ENCODE measurements around the gene CD48. TPM values are rescaled to one million over a fixed set of nuclear protein-coding genes. Genes with fewer than 3 reads are reported as not detected.

Gene CD48
- total RNA-seq, 1 donor from 2014 or later, result 21.5 TPM

DNA sequence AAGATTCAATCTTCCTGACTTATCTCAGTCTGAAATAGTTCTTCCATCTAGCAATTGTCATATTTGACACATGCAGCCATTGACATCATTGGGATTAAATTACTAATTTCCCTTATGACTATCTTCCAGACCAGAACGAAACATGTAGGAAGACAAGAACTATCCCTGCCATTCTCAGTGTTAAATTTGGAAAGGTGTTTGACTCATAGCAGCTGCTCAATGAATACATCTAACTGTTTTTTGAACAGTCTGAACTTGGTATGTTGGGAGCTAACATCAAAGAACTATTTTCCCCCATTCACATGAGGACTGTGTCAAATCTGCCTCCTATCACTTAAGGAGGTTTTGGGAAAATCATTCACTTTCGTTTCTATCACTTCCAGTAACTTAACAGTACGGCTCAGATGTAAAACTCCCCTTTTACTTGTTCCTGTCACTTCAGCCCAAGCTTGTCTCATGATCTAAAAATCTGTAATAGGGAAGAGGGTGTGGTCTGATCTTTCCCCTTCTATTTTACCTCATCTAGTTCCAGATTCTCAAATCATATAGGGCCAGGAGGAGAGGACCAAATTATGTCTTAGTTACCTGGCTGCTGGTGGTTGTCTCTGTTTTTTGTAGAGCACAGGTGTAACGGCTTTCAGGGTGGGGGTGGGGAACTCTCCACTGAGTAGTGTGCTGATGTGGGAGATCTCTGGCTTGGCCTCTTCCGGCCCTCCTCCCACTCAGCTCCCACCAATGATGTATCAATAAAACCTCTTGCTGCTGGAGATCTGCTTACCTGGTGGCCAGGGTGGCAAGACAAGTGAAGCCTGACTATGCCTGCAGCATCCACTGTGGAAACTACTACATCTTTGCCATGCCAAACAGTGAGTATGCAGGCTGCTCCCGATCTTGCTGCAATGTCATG is 38.6 kb downstream of the CD48 start:
- ATAC-seq (peak; percentile 59), DNase-seq (no peak)
- TF ChIP-seq, protein P1, sequence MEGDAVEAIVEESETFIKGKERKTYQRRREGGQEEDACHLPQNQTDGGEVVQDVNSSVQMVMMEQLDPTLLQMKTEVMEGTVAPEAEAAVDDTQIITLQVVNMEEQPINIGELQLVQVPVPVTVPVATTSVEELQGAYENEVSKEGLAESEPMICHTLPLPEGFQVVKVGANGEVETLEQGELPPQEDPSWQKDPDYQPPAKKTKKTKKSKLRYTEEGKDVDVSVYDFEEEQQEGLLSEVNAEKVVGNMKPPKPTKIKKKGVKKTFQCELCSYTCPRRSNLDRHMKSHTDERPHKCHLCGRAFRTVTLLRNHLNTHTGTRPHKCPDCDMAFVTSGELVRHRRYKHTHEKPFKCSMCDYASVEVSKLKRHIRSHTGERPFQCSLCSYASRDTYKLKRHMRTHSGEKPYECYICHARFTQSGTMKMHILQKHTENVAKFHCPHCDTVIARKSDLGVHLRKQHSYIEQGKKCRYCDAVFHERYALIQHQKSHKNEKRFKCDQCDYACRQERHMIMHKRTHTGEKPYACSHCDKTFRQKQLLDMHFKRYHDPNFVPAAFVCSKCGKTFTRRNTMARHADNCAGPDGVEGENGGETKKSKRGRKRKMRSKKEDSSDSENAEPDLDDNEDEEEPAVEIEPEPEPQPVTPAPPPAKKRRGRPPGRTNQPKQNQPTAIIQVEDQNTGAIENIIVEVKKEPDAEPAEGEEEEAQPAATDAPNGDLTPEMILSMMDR (IDR thresholded peaks at IDR 0.05), result no peak
- no peak overlapping the region for H3K4me3 ChIP-seq
- peaks cover 3% of the 10 kb centered on the region for H3K4me1 ChIP-seq
- H3K27me3 ChIP-seq, result no peaks in the 10 kb centered on the region
- H3K9me3 ChIP-seq, result no peaks in the 10 kb centered on the region
- no peak overlapping the region for H3K27ac ChIP-seq
- intact Hi-C loops (cut with DNase I), result no loop called here
- H3K36me3 ChIP-seq, result no peaks in the 10 kb centered on the region

DNA sequence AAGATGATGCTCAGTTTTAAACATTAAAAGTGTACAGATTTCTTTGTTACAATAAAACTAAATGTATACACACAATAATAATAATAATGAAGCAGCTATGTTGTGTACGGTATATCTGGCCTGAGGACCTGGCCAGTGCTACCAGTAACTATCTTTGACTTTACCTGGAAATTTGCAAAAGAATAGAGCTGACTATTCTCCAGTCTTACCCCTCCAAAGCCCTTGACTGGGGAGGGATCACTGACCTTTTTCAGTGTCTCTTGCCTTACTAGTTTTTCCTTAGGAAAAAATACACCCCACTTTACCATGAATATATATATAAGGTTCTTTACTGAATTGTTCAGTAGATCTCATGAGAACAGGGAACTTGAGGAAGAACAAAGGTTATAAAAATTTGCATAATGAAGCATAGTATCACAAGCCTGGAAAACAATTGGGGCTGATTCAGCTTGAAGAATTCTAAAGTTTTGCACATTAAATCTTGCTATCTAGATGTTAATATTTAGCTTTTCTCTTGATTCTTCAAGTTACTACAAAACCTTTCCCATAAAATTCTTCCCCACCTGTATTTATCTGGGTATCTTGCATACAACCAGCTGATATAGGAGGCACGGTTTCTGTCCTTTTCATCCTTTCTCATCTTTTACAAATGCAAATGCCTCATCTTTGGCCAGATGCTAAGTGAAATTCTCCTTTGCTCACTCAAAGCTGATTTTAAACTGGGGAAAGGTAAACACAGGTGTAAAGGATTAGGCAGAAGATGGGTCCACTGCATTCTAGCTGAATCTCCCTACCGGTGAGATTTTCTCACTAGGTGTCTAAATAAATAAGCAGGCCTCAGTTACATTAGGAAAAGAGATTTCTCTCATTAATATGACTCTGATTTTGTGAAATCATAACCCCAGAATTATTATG is 39.8 kb downstream of the CD48 start:
- intact Hi-C loops (cut with DNase I), result no loop called here
- DNase-seq, result no peak
- no peak overlapping the region for H3K4me3 ChIP-seq

GRCh38 chr1:160670701-160671100 is 40.9 kb downstream of the CD48 start:
- no peaks in the 10 kb centered on the region for H3K9me3 ChIP-seq
- ATAC-seq, result no peak
- H3K4me1 ChIP-seq, result peaks cover 9% of the 10 kb centered on the region
- H3K27me3 ChIP-seq, result no peaks in the 10 kb centered on the region
- H3K27ac ChIP-seq, result no peak overlapping the region
- TF ChIP-seq, protein P1 (IDR thresholded peaks at IDR 0.05), result no peak
- no peaks in the 10 kb centered on the region for H3K36me3 ChIP-seq
- no peak overlapping the region for H3K4me3 ChIP-seq
- intact Hi-C loops (cut with DNase I), result no loop called here
- no peak for DNase-seq

More for the DNA sequence above, 39.8 kb downstream of the CD48 start:
- H3K27me3 ChIP-seq, result no peaks in the 10 kb centered on the region
- H3K36me3 ChIP-seq, result no peaks in the 10 kb centered on the region
- ATAC-seq, result no peak
- peaks cover 3% of the 10 kb centered on the region for H3K4me1 ChIP-seq
- H3K27ac ChIP-seq, result no peak overlapping the region
- TF ChIP-seq, protein P1 (IDR thresholded peaks at IDR 0.05), result no peak
- no peaks in the 10 kb centered on the region for H3K9me3 ChIP-seq

GRCh38 chr1:160669802-160670201 is 41.8 kb downstream of the CD48 start:
- Histone ChIP-seq H3K36me3 (no peaks in the 10 kb centered on the region), H3K4me1 (peaks cover 15% of the 10 kb centered on the region), H3K4me3 (no peak overlapping the region), H3K9me3 (no peaks in the 10 kb centered on the region), H3K27me3 (no peaks in the 10 kb centered on the region), H3K27ac (no peak overlapping the region)
- ATAC-seq (no peak), DNase-seq (no peak)
- TF ChIP-seq, protein P1 (IDR thresholded peaks at IDR 0.05), result no peak
- intact Hi-C loops (cut with DNase I), result no loop called here

- intact Hi-C loops (cut with DNase I), result no loop called here
- TF ChIP-seq, protein P1 (IDR thresholded peaks at IDR 0.05), result no peak
- H3K27me3 ChIP-seq, result no peaks in the 10 kb centered on the region
- ATAC-seq, result no peak
- H3K27ac ChIP-seq, result no peak overlapping the region
- DNase-seq, result no peak
- no peak overlapping the region for H3K4me3 ChIP-seq
- peaks cover 20% of the 10 kb centered on the region for H3K4me1 ChIP-seq
- H3K9me3 ChIP-seq, result no peaks in the 10 kb centered on the region
- no peaks in the 10 kb centered on the region for H3K36me3 ChIP-seq
Measured at GRCh38 chr1:160669276-160669675, 42.3 kb downstream of the CD48 start.

Measured in upper lobe of right lung (tissue), 1 donor.